GM04503 (cell line): ENCODE data around the gene KCNAB2.

ENCODE experiments used
- DNase-seq: peaks from one replicate; pipeline ENCODE4 v3.0.0-alpha.2; 2012; ENCODE audit warnings: low read depth

The KCNAB2 gene

GRCh38 chr1:6045561-6045960, at the start of gene KCNAB2:
KCNAB2 (plus strand) TSS chr1:6045888; CDS start chr1:6051537, 5,649 bp downstream.
- no peak for DNase-seq

GRCh38 chr1:5996641-5997270, 48.9 kb upstream of the KCNAB2 start:
- no peak for DNase-seq

- no peak for DNase-seq
Observed at GRCh38 chr1:5997316-5997715, 48.4 kb upstream of the KCNAB2 start.

GRCh38 chr1:5998051-5998905, 47.4 kb upstream of the KCNAB2 start:
- no peak for DNase-seq

- no peak for DNase-seq
Observed at GRCh38 chr1:5998906-5999301, 46.8 kb upstream of the KCNAB2 start.

GRCh38 chr1:5999711-6000443, 45.8 kb upstream of the KCNAB2 start:
- DNase-seq = no peak

- DNase-seq = no peak
Observed at GRCh38 chr1:6000444-6001288, 45.0 kb upstream of the KCNAB2 start.

- no peak for DNase-seq
Observed at GRCh38 chr1:6001992-6002576, 43.6 kb upstream of the KCNAB2 start.

GRCh38 chr1:6002714-6003501, 42.8 kb upstream of the KCNAB2 start:
- no peak for DNase-seq

- no peak for DNase-seq
Observed at GRCh38 chr1:6003568-6004411, 41.9 kb upstream of the KCNAB2 start.

- no peak for DNase-seq
Observed at GRCh38 chr1:6004412-6005123, 41.1 kb upstream of the KCNAB2 start.

GRCh38 chr1:6005276-6005917, 40.3 kb upstream of the KCNAB2 start:
- DNase-seq = no peak

GRCh38 chr1:6006882-6007281, 38.8 kb upstream of the KCNAB2 start:
- DNase-seq = no peak

GRCh38 chr1:6007318-6008083, 38.2 kb upstream of the KCNAB2 start:
- DNase-seq = no peak

- no peak for DNase-seq
Observed at GRCh38 chr1:6008084-6008415, 37.6 kb upstream of the KCNAB2 start.

- DNase-seq = no peak
Observed at GRCh38 chr1:6008696-6009095, 37.0 kb upstream of the KCNAB2 start.

- no peak for DNase-seq
Observed at GRCh38 chr1:6009120-6010040, 36.3 kb upstream of the KCNAB2 start.
